CD14-positive monocyte (primary cell): ENCODE measurements around the gene FNDC3A. TPM values are rescaled to one million over a fixed set of nuclear protein-coding genes. Genes with fewer than 3 reads are reported as not detected.

Experiments
- DNase-seq, 3 donors: peaks; one replicate each; pipeline ENCODE4 v3.0.0-alpha.2; 2011 to 2022
- H2AFZ ChIP-seq: 2 replicates; pipeline ENCODE4 v1.6.0; 2012; ENCODE audit warnings: mild to moderate bottlenecking, low read depth, low read length, inconsistent platforms; ENCODE audit not compliant: insufficient read depth, poor library complexity, severe bottlenecking
- H3K27ac ChIP-seq, 2 donors: 1 replicate in 1 of 2; 2 replicates in 1 of 2; pipeline ENCODE4 v1.5.1; 2012 to 2013; ENCODE audit warnings: low read length in 2 of 2, control low read depth in 1 of 2, inconsistent platforms in 1 of 2, low read depth in 1 of 2, mild to moderate bottlenecking in 1 of 2
- H3K27me3 ChIP-seq, 2 donors: one replicate each; pipeline versions ENCODE4 v1.6.0 to v1.6.1; 2011 to 2013; ENCODE audit warnings: low read length in 2 of 2; ENCODE audit not compliant: control insufficient read depth in 2 of 2, insufficient read depth in 2 of 2
- H3K36me3 ChIP-seq, 2 donors: replicated peaks in 1 of 2; 1 replicate in 1 of 2; 2 replicates in 1 of 2; pipeline versions ENCODE4 v1.5.1 to v1.6.1; 2012 to 2013; ENCODE audit warnings: low read length in 2 of 2, control low read depth in 1 of 2, inconsistent platforms in 1 of 2, mild to moderate bottlenecking in 1 of 2; ENCODE audit not compliant: insufficient read depth in 2 of 2, control insufficient read depth in 1 of 2
- H3K4me1 ChIP-seq, 2 donors: 1 replicate in 1 of 2; 2 replicates in 1 of 2; pipeline versions ENCODE4 v1.5.1 to v1.6.1; 2012 to 2013; ENCODE audit warnings: low read length in 2 of 2, control low read depth in 1 of 2, inconsistent platforms in 1 of 2, mild to moderate bottlenecking in 1 of 2, moderate library complexity in 1 of 2; ENCODE audit not compliant: insufficient read depth in 2 of 2, control insufficient read depth in 1 of 2
- H3K4me2 ChIP-seq: replicated peaks from 2 replicates; pipeline ENCODE3; 2012; ENCODE audit warnings: low read length, moderate library complexity, mild to moderate bottlenecking; ENCODE audit not compliant: poor library complexity, severe bottlenecking; ENCODE audit errors: extremely low read depth
- H3K4me3 ChIP-seq, 3 experiments: fragments of 200-600 bp in 1 of 3; sonication (generic) in 1 of 3; replicated peaks in 1 of 3; 1 replicate in 2 of 3; 2 replicates in 1 of 3; pipeline ENCODE4 v1.5.1; 2011 to 2013; ENCODE audit warnings: low read length in 3 of 3, mild to moderate bottlenecking in 3 of 3, control low read depth in 2 of 3, low read depth in 2 of 3, inconsistent platforms in 1 of 3, moderate library complexity in 1 of 3
- H3K79me2 ChIP-seq: 2 replicates; pipeline ENCODE4 v1.6.0; 2012; ENCODE audit warnings: mild to moderate bottlenecking, control low read depth, inconsistent platforms, low read length, moderate library complexity; ENCODE audit not compliant: insufficient read depth
- H3K9ac ChIP-seq: 2 replicates; pipeline ENCODE4 v1.6.0; 2017; ENCODE audit warnings: low read length, mild to moderate bottlenecking; ENCODE audit not compliant: insufficient read depth, poor library complexity, severe bottlenecking
- H3K9me3 ChIP-seq, 2 donors: replicated peaks in 1 of 2; 1 replicate in 1 of 2; 2 replicates in 1 of 2; pipeline versions ENCODE4 v1.5.1 to v1.6.1; 2012 to 2013; ENCODE audit warnings: low read length in 2 of 2, control low read depth in 1 of 2; ENCODE audit not compliant: control insufficient read depth in 1 of 2, insufficient read depth in 1 of 2
- H4K20me1 ChIP-seq: 2 replicates; pipeline ENCODE4 v1.6.0; 2012; ENCODE audit warnings: mild to moderate bottlenecking, low read length, control low read depth, moderate library complexity; ENCODE audit not compliant: insufficient read depth
- H3K27ac Mint-ChIP-seq, 7 donors: one replicate each; pipeline ENCODE4 v1.8.0; 2020; ENCODE audit warnings: mild to moderate bottlenecking in 7 of 7, mixed read lengths in 7 of 7, moderate library complexity in 6 of 7, inconsistent platforms in 2 of 7
- H3K27me3 Mint-ChIP-seq, 3 donors: one replicate each; pipeline ENCODE4 v1.8.0; 2021 to 2022; ENCODE audit warnings: low read depth in 3 of 3, mild to moderate bottlenecking in 3 of 3, mixed read lengths in 3 of 3, moderate library complexity in 3 of 3, inconsistent platforms in 1 of 3
- H3K36me3 Mint-ChIP-seq, 2 donors: one replicate each; pipeline ENCODE4 v1.8.0; 2020; ENCODE audit warnings: mixed read lengths in 2 of 2, inconsistent platforms in 1 of 2, mild to moderate bottlenecking in 1 of 2
- H3K4me1 Mint-ChIP-seq: one replicate; pipeline ENCODE4 v1.8.0; 2020; ENCODE audit warnings: mild to moderate bottlenecking, mixed read lengths
- H3K4me3 Mint-ChIP-seq, 2 donors: one replicate each; pipeline ENCODE4 v1.8.0; 2020; ENCODE audit warnings: mild to moderate bottlenecking in 2 of 2, mixed read lengths in 2 of 2, moderate library complexity in 1 of 2
- H3K9me3 Mint-ChIP-seq, 7 donors: one replicate each; pipeline ENCODE4 v1.8.0; 2020 to 2022; ENCODE audit warnings: mixed read lengths in 7 of 7, mild to moderate bottlenecking in 6 of 7, moderate library complexity in 6 of 7, inconsistent platforms in 2 of 7
- CTCF ChIP-seq: fragments of 200-600 bp; IDR thresholded peaks from one replicate; pipeline ENCODE4 v1.8.0; 2022; ENCODE audit warnings: antibody characterized with exemption, mild to moderate bottlenecking
- WGBS: methylation state at CpG from one replicate; pipeline ENCODE4 v1.1.5; 2013; ENCODE audit warnings: missing lambda C conversion rate; ENCODE audit not compliant: insufficient coverage; 5-methylcytosine and 5-hydroxymethylcytosine counted together
- intact Hi-C, 2 donors: fragments of 100-400 bp; cut with micrococcal nuclease; formaldehyde crosslinking; loops; one replicate each; pipeline versions ENCODE4 v1.15.0 to v1.15.1; 2023
- polyA plus RNA-seq, 3 donors: library from polyadenylated mRNA; depleted of rRNA in 1 of 3; unstranded in 2 of 3; stranded (reverse) in 1 of 3; fragments of 300-500 nt in 2 of 3; fragments of >200 nt in 1 of 3; fragmentation: Illumina TruSeq in 2 of 3; gene quantifications; 1 replicate in 2 of 3; 2 replicates in 1 of 3; pipeline ENCODE4 v1.2.3, GENCODE V29; 2012 to 2021

FNDC3A gene
- polyA plus RNA-seq, 3 donors, result 8.3 to 27.0 (median 12.0) TPM

- Histone ChIP-seq H3K4me1 (no peaks in the 10 kb centered on the region), H2AFZ (no peak overlapping the region), H4K20me1 (peaks cover 6% of the 10 kb centered on the region), H3K9me3 (peaks cover 0 to 3% of the 10 kb centered on the region in 2 donors), H3K27ac (no peak overlapping the region), H3K27me3 (no peaks in the 10 kb centered on the region), H3K4me3 (no peak overlapping the region), H3K4me2 (no peak overlapping the region), H3K9ac (no peak overlapping the region), H3K36me3 (peaks cover 0 to 12% of the 10 kb centered on the region in 2 donors), H3K79me2 (no peaks in the 10 kb centered on the region)
- no peak overlapping the region for H3K4me3 Mint-ChIP-seq
- peaks cover 0 to 2% (median 0%) of the 10 kb centered on the region in 3 donors for H3K27me3 Mint-ChIP-seq
- intact Hi-C loops, result no loop called here
- no CpG with 5 or more reads among the region's 1 CpG for WGBS
- no peak overlapping the region for H3K27ac Mint-ChIP-seq
- H3K9me3 Mint-ChIP-seq, result peaks cover 6 to 22% (median 14%) of the 10 kb centered on the region in 7 donors
- TF ChIP-seq CTCF, result no peak
- peaks cover 27 to 45% of the 10 kb centered on the region in 2 donors for H3K36me3 Mint-ChIP-seq
- no peak for DNase-seq
- no peaks in the 10 kb centered on the region for H3K4me1 Mint-ChIP-seq
Measured at GRCh38 chr13:49021953-49022352, 46.2 kb downstream of the FNDC3A start.

- H3K36me3 Mint-ChIP-seq, result peaks cover 31 to 45% of the 10 kb centered on the region in 2 donors
- intact Hi-C loops, result no loop called here
- TF ChIP-seq CTCF, result no peak
Measured at GRCh38 chr13:49022472-49023144, 46.9 kb downstream of the FNDC3A start.

More at GRCh38 chr13:49022472-49023144, 46.9 kb downstream of the FNDC3A start:
- H3K36me3 ChIP-seq, result peaks cover 0 to 13% of the 10 kb centered on the region in 2 donors
- no peaks in the 10 kb centered on the region for H3K27me3 ChIP-seq
- no peak overlapping the region for H2AFZ ChIP-seq
- no peak overlapping the region for H3K9ac ChIP-seq
- H3K9me3 ChIP-seq, result peaks cover 0 to 3% of the 10 kb centered on the region in 2 donors
- peaks cover 2 to 19% (median 9%) of the 10 kb centered on the region in 7 donors for H3K9me3 Mint-ChIP-seq
- H4K20me1 ChIP-seq, result peaks cover 6% of the 10 kb centered on the region
- WGBS, result no CpG with 5 or more reads among the region's 2 CpGs
- no peak overlapping the region for H3K27ac Mint-ChIP-seq
- H3K27ac ChIP-seq, result no peak overlapping the region
- no peaks in the 10 kb centered on the region for H3K79me2 ChIP-seq
- no peak overlapping the region for H3K4me2 ChIP-seq
- H3K4me1 Mint-ChIP-seq, result no peaks in the 10 kb centered on the region
- no peak overlapping the region for H3K4me3 Mint-ChIP-seq
- H3K4me1 ChIP-seq, result no peaks in the 10 kb centered on the region
- H3K4me3 ChIP-seq, result no peak overlapping the region
- peaks cover 0 to 2% (median 0%) of the 10 kb centered on the region in 3 donors for H3K27me3 Mint-ChIP-seq
- no peak for DNase-seq
